Regular cardiac myocyte (primary cell): ENCODE data around the gene BEX4. TPM values are rescaled to one million over a fixed set of nuclear protein-coding genes. Genes with fewer than 3 reads are reported as not detected.

Experiments used
- total RNA-seq: library from RNA; depleted of rRNA; stranded (reverse); fragments of >200 nt; gene quantifications from 2 replicates; pipeline ENCODE4 v1.2.3, GENCODE V29; 2014

BEX4 gene
- total RNA-seq, result 5.6 and 21.1 TPM in 2 replicates

DNA sequence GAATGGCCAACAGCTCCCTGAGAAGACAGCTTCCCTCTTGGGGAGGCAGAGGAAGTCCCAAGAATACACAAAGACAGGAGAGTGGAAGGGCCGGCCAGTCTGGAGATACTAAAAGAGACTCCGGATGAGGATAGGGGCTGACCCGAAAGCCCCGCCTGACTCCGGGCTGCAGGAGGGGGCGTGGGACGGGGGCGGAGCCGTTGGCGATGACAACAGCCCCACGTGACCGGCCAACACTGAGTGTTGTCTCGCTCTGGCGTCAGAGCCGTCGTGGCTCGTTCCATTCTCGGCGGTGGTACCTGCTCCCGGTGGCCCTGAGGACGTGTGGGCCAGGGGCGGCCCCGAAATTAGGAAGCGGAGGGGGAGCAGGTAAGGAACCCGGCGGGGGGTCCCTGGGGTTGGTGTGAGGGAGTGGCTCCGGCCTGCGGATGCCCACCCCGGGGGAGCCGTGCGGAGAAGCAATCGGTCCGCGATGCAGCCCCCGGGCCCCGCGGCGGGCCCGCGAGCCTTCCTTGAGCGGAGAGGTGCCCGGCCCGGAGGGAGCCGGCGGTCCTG, at the start of gene BEX4:
Gene BEX4, plus strand, starts transcription at position 239 of the 555 bp plus-strand sequence. CDS start 1,046 bp downstream, outside the sequence.

DNA sequence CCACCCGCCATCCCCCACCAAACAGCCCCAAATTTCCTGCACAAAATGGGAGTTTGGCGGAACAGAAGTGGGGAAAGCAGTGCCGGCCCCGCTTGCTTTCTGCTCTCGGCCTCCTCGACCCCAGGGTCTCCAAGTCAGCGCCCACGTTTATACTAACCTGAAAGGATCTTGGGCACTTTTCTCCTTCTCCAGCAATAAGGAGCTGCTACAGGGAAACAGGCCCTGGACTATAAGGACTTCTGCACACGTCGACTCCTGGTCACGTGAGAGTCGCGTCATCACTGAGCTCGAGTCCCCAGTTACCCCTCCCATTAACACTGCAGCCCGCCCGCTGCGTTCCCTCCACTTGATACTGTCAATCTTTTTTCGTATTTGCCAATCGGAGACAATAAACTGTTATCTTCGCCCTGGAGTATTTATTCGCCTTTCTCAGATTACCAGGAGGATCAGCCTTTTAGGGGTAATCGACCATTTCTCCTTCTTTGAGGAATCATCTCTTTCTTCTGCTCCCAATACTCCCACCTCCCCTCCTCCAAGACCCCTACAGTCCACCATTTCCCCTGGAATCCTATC, 40.1 kb downstream of the BEX4 start, which contains the start of gene TCEAL8:
Gene TCEAL8, minus strand, starts transcription at position 235 of the 573 bp plus-strand sequence. CDS start 1,176 bp downstream, outside the sequence.

Other genes starting within 250 kb of the BEX4 start
- gene BEX1, start 150.9 kb upstream of the BEX4 start, total RNA-seq, result 24.7 and 31.9 TPM in 2 replicates
- gene NXF3, start 122.0 kb upstream of the BEX4 start, total RNA-seq, result under 0.01 and 0.28 TPM in 2 replicates
- gene TCEAL8, start 40.0 kb downstream of the BEX4 start, total RNA-seq, result 118 and 145 TPM in 2 replicates
- not detected in 2 replicates for gene TCEAL5, start 61.6 kb downstream of the BEX4 start, total RNA-seq
- 0.19 and 1.4 TPM in 2 replicates for gene BEX2, start 95.9 kb downstream of the BEX4 start, total RNA-seq
- gene TCEAL7, start 115.1 kb downstream of the BEX4 start, total RNA-seq, result 36.2 and 58.9 TPM in 2 replicates
- 154 and 159 TPM in 2 replicates for gene TCEAL9, start 141.4 kb downstream of the BEX4 start, total RNA-seq
- 284 and 308 TPM in 2 replicates for gene BEX3, start 161.4 kb downstream of the BEX4 start, total RNA-seq